HL-60 (cell line): ENCODE results near the gene BGN.

Experiments
- DNase-seq, 2 experiments: peaks; one replicate each; pipeline ENCODE4 v3.0.0-alpha.2; 2010 to 2020; ENCODE audit warnings: low read depth in 1 of 2, low spot score in 1 of 2
- H3K27ac ChIP-seq: fragments of 250-450 bp; sonication (Bioruptor Pico); replicated peaks from 2 replicates; pipeline ENCODE4 v1.5.1; 2020; ENCODE audit warnings: mild to moderate bottlenecking, moderate library complexity
- H3K27me3 ChIP-seq: fragments of 250-450 bp; sonication (Bioruptor Pico); 2 replicates; pipeline ENCODE4 v1.5.1; 2021; ENCODE audit warnings: mild to moderate bottlenecking, moderate library complexity; ENCODE audit not compliant: insufficient read depth, poor library complexity, severe bottlenecking
- H3K4me3 ChIP-seq: replicated peaks from 2 replicates; pipeline ENCODE4 v1.5.1; 2011; ENCODE audit warnings: mild to moderate bottlenecking, control low read depth, low read length; ENCODE audit not compliant: insufficient read depth
- CTCF ChIP-seq: IDR thresholded peaks from one replicate; pipeline ENCODE4 v1.5.1; 2011; ENCODE audit warnings: low read length, control low read depth, inconsistent platforms; ENCODE audit not compliant: insufficient read depth
- GABPA ChIP-seq: IDR thresholded peaks from 2 replicates; pipeline ENCODE4 v1.6.1; 2012; ENCODE audit warnings: low read depth
- POLR2AphosphoS5 ChIP-seq: IDR thresholded peaks from 2 replicates; pipeline ENCODE4 v1.6.1; 2012; ENCODE audit warnings: low read depth
- REST ChIP-seq: IDR thresholded peaks from 2 replicates; pipeline ENCODE4 v1.6.1; 2012; ENCODE audit warnings: low read depth; ENCODE audit not compliant: insufficient replicate concordance
- SPI1 ChIP-seq: IDR thresholded peaks from 2 replicates; pipeline ENCODE4 v1.6.1; 2012; ENCODE audit warnings: low read depth, mild to moderate bottlenecking, borderline replicate concordance

BGN gene

GRCh38 chrX:153458476-153458875 is 36.3 kb upstream of the BGN start:
- no peak for TF ChIP-seq CTCF
- TF ChIP-seq SPI1, result no peak
- TF ChIP-seq GABPA, result no peak
- Histone ChIP-seq H3K4me3 (no peak overlapping the region), H3K27ac (no peak overlapping the region), H3K27me3 (no peaks in the 10 kb centered on the region)
- DNase-seq, result no peak

GRCh38 chrX:153459986-153460385 is 34.8 kb upstream of the BGN start:
- no peak overlapping the region for H3K27ac ChIP-seq
- no peak for DNase-seq
- no peak overlapping the region for H3K4me3 ChIP-seq
- TF ChIP-seq GABPA (no peak), CTCF (no peak), REST (no peak), SPI1 (no peak), POLR2AphosphoS5 (no peak)
- no peaks in the 10 kb centered on the region for H3K27me3 ChIP-seq

- H3K27ac ChIP-seq, result no peak overlapping the region
- no peak overlapping the region for H3K4me3 ChIP-seq
- peak; percentile 40 for TF ChIP-seq CTCF
- TF ChIP-seq GABPA, result no peak
- H3K27me3 ChIP-seq, result no peaks in the 10 kb centered on the region
- DNase-seq, result peak; percentile 6 to 49
Observed at GRCh38 chrX:153460826-153461225, 34.0 kb upstream of the BGN start.

- Histone ChIP-seq H3K27ac (no peak overlapping the region), H3K27me3 (no peaks in the 10 kb centered on the region), H3K4me3 (no peak overlapping the region)
- TF ChIP-seq REST, result no peak
- TF ChIP-seq POLR2AphosphoS5, result no peak
- DNase-seq, result no peak
Observed at GRCh38 chrX:153462291-153462690, 32.5 kb upstream of the BGN start.
